ENCODE data around the gene PCDHB8.
"Not testable (repeated sequence)": the region's sequence is repeated elsewhere in the genome, so short reads cannot be mapped to it uniquely, and the experiment has no call there.

Gene PCDHB8

GRCh38 chr5:141184117-141184855 is 6.7 kb downstream of the PCDHB8 start:
- not testable (repeated sequence) for DNase-seq (ENCODE audit: low spot score)

- DNase-seq (ENCODE audit: low spot score) = peak; percentile 24
These were observed 9.4 kb downstream of the PCDHB8 start, which contains the start of gene PCDHB9 for GRCh38 chr5:141186897-141187512. Gene PCDHB9 (plus strand): TSS chr5:141187161. CDS start chr5:141187319, 158 bp downstream.

GRCh38 chr5:141188682-141189081 is 11.1 kb downstream of the PCDHB8 start:
- DNase-seq (ENCODE audit: low spot score) = not testable (repeated sequence)

GRCh38 chr5:141189131-141189530 is 11.5 kb downstream of the PCDHB8 start:
- DNase-seq (ENCODE audit: low spot score) = not testable (repeated sequence)

GRCh38 chr5:141192110-141192725 is 14.6 kb downstream of the PCDHB8 start, which contains the start of gene PCDHB10:
Gene PCDHB10 (plus strand): TSS chr5:141192353. CDS start chr5:141192553, 200 bp downstream.
- DNase-seq (ENCODE audit: low spot score) = peak; percentile 62

- DNase-seq (ENCODE audit: low spot score) = not testable (repeated sequence)
These were observed 16.7 kb downstream of the PCDHB8 start for GRCh38 chr5:141194332-141194731.

- no peak for DNase-seq (ENCODE audit: low spot score)
These were observed 18.8 kb downstream of the PCDHB8 start for GRCh38 chr5:141196363-141196762.

GRCh38 chr5:141199359-141200235 is 22.0 kb downstream of the PCDHB8 start, which contains the start of gene PCDHB11:
Gene PCDHB11 (plus strand): TSS chr5:141199627. CDS start chr5:141199775, 148 bp downstream.
- DNase-seq (ENCODE audit: low spot score) = peak; percentile 78

- DNase-seq (ENCODE audit: low spot score) = not testable (repeated sequence)
These were observed 23.5 kb downstream of the PCDHB8 start for GRCh38 chr5:141201126-141201525.

GRCh38 chr5:141201646-141202045 is 24.1 kb downstream of the PCDHB8 start:
- DNase-seq (ENCODE audit: low spot score) = not testable (repeated sequence)

- no peak for DNase-seq (ENCODE audit: low spot score)
These were observed 30.9 kb downstream of the PCDHB8 start, which contains the start of gene PCDHB12 for GRCh38 chr5:141208478-141208877. Gene PCDHB12 (plus strand): TSS chr5:141208719. CDS start chr5:141208908, 189 bp downstream.

GRCh38 chr5:141210281-141210680 is 32.7 kb downstream of the PCDHB8 start:
- DNase-seq (ENCODE audit: low spot score) = not testable (repeated sequence)

- not testable (repeated sequence) for DNase-seq (ENCODE audit: low spot score)
These were observed 33.3 kb downstream of the PCDHB8 start for GRCh38 chr5:141210849-141211248.

- not testable (repeated sequence) for DNase-seq (ENCODE audit: low spot score)
These were observed 36.2 kb downstream of the PCDHB8 start, which contains the start of gene PCDHB13 for GRCh38 chr5:141213656-141214339. Gene PCDHB13 (plus strand): TSS chr5:141213919. CDS start chr5:141214124, 205 bp downstream.

GRCh38 chr5:141214583-141214982 is 37.0 kb downstream of the PCDHB8 start:
- not testable (repeated sequence) for DNase-seq (ENCODE audit: low spot score)

GRCh38 chr5:141215504-141215903 is 37.9 kb downstream of the PCDHB8 start:
- DNase-seq (ENCODE audit: low spot score) = not testable (repeated sequence)

- DNase-seq (ENCODE audit: low spot score) = not testable (repeated sequence)
These were observed 38.4 kb downstream of the PCDHB8 start for GRCh38 chr5:141216035-141216434.

- peak; percentile 81 for DNase-seq (ENCODE audit: low spot score)
These were observed 45.7 kb downstream of the PCDHB8 start, which contains the start of gene PCDHB14 for GRCh38 chr5:141223112-141223783. Gene PCDHB14 (plus strand): TSS chr5:141223343. CDS start chr5:141223506, 163 bp downstream.

- not testable (repeated sequence) for DNase-seq (ENCODE audit: low spot score)
These were observed 47.3 kb downstream of the PCDHB8 start for GRCh38 chr5:141224844-141225243.

Measured in SK-N-DZ (cell line).